Mesendoderm (in vitro differentiated cells): ENCODE results near the gene IMP3.

ENCODE experiments used
- DNase-seq: peaks from one replicate; pipeline ENCODE4 v3.0.0; 2013
- H2AK5ac ChIP-seq: 2 replicates; pipeline ENCODE4 v1.6.1; 2013; ENCODE audit warnings: low read length, inconsistent platforms
- H2BK120ac ChIP-seq: 2 replicates; pipeline ENCODE4 v1.6.1; 2013; ENCODE audit warnings: low read depth, mild to moderate bottlenecking, low read length, moderate library complexity, mixed read lengths
- H2BK15ac ChIP-seq: replicated peaks from 2 replicates; pipeline ENCODE4 v1.6.1; 2013; ENCODE audit warnings: low read depth, mild to moderate bottlenecking, moderate library complexity
- H2BK5ac ChIP-seq: 2 replicates; pipeline ENCODE4 v1.6.1; 2013; ENCODE audit warnings: low read length, inconsistent platforms
- H3K18ac ChIP-seq: 2 replicates; pipeline ENCODE4 v1.6.1; 2013; ENCODE audit warnings: mild to moderate bottlenecking, low read length, mixed read lengths
- H3K23ac ChIP-seq: one replicate; pipeline ENCODE4 v1.6.1; 2013; ENCODE audit warnings: low read length
- H3K27ac ChIP-seq: 2 replicates; pipeline ENCODE4 v1.5.1; 2013; ENCODE audit warnings: low read depth, mild to moderate bottlenecking, inconsistent platforms, low read length, moderate library complexity
- H3K27me3 ChIP-seq: 2 replicates; pipeline ENCODE4 v1.6.1; 2013; ENCODE audit warnings: low read length, control low read depth, mild to moderate bottlenecking, inconsistent platforms; ENCODE audit not compliant: insufficient read depth, poor library complexity
- H3K36me3 ChIP-seq: 2 replicates; pipeline ENCODE4 v1.6.1; 2013; ENCODE audit warnings: low read length, inconsistent platforms; ENCODE audit not compliant: control insufficient read depth, insufficient read depth
- H3K4ac ChIP-seq: one replicate; pipeline ENCODE4 v1.6.1; 2013; ENCODE audit warnings: low read depth, mild to moderate bottlenecking, low read length, moderate library complexity
- H3K4me1 ChIP-seq: 2 replicates; pipeline ENCODE4 v1.6.1; 2013; ENCODE audit warnings: low read depth, low read length, inconsistent platforms; ENCODE audit not compliant: control insufficient read depth
- H3K4me2 ChIP-seq: 2 replicates; pipeline ENCODE4 v1.6.1; 2013; ENCODE audit warnings: low read length
- H3K4me3 ChIP-seq: 2 replicates; pipeline ENCODE4 v1.5.1; 2013; ENCODE audit warnings: mild to moderate bottlenecking, low read length
- H3K56ac ChIP-seq: one replicate; pipeline ENCODE4 v1.6.1; 2013; ENCODE audit warnings: low read length
- H3K79me1 ChIP-seq: 2 replicates; pipeline ENCODE4 v1.6.1; 2013; ENCODE audit warnings: low read length, inconsistent platforms
- H3K79me2 ChIP-seq: 2 replicates; pipeline ENCODE4 v1.6.1; 2013; ENCODE audit warnings: mild to moderate bottlenecking, low read length; ENCODE audit not compliant: control insufficient read depth, insufficient read depth
- H3K9ac ChIP-seq: 2 replicates; pipeline ENCODE4 v1.6.1; 2013; ENCODE audit warnings: low read length, inconsistent platforms
- H4K5ac ChIP-seq: one replicate; pipeline ENCODE4 v1.6.1; 2013; ENCODE audit warnings: low read length
- H4K8ac ChIP-seq: one replicate; pipeline ENCODE4 v1.6.1; 2013; ENCODE audit warnings: low read depth, mild to moderate bottlenecking, control low read depth, low read length, moderate library complexity
- WGBS: extraction: QIAGEN DNeasy Blood & Tissue Kit; methylation state at CpG from one replicate; pipeline ENCODE4 v1.1.7; 2013; ENCODE audit warnings: low lambda C conversion rate, missing lambda C conversion rate; ENCODE audit not compliant: insufficient coverage; ENCODE audit errors: extremely low coverage; 5-methylcytosine and 5-hydroxymethylcytosine counted together

IMP3 gene

GRCh38 chr15:75674366-75674765 is 34.3 kb upstream of the IMP3 start:
- H3K27ac ChIP-seq = no peak overlapping the region
- no peaks in the 10 kb centered on the region for H3K79me2 ChIP-seq
- H2BK15ac ChIP-seq = no peak overlapping the region

GRCh38 chr15:75673426-75674235 is 33.6 kb upstream of the IMP3 start:
- Histone ChIP-seq H2BK5ac (no peak overlapping the region), H3K27ac (no peak overlapping the region)
- no CpG with 5 or more reads among the region's 10 CpGs for WGBS

More at GRCh38 chr15:75674366-75674765, 34.3 kb upstream of the IMP3 start:
- no peak overlapping the region for H3K9ac ChIP-seq
- no peaks in the 10 kb centered on the region for H3K79me1 ChIP-seq
- no CpG with 5 or more reads among the region's 8 CpGs for WGBS
- H4K5ac ChIP-seq = no peak overlapping the region
- no peak overlapping the region for H3K4me2 ChIP-seq
- H2AK5ac ChIP-seq = no peak overlapping the region
- no peak overlapping the region for H2BK5ac ChIP-seq
- peaks cover 13% of the 10 kb centered on the region for H3K4me1 ChIP-seq
- H3K27me3 ChIP-seq = no peaks in the 10 kb centered on the region
- H3K56ac ChIP-seq = no peak overlapping the region
- DNase-seq = no peak
- H4K8ac ChIP-seq = no peak overlapping the region
- H2BK120ac ChIP-seq = no peak overlapping the region
- no peak overlapping the region for H3K4me3 ChIP-seq
- H3K36me3 ChIP-seq = no peaks in the 10 kb centered on the region
- H3K23ac ChIP-seq = no peak overlapping the region
- H3K4ac ChIP-seq = no peak overlapping the region
- H3K18ac ChIP-seq = no peak overlapping the region

GRCh38 chr15:75672646-75673425 is 32.8 kb upstream of the IMP3 start:
- Histone ChIP-seq H3K27ac (no peak overlapping the region), H3K4me2 (no peak overlapping the region), H3K4ac (no peak overlapping the region), H3K9ac (peak overlapping the region; percentile 15), H2BK5ac (no peak overlapping the region), H3K56ac (peak overlapping the region; percentile 47), H3K36me3 (no peaks in the 10 kb centered on the region), H2BK15ac (no peak overlapping the region), H3K23ac (no peak overlapping the region), H2AK5ac (no peak overlapping the region), H3K79me2 (no peaks in the 10 kb centered on the region), H3K79me1 (no peaks in the 10 kb centered on the region), H3K4me3 (no peak overlapping the region), H2BK120ac (no peak overlapping the region), H3K4me1 (peaks cover 13% of the 10 kb centered on the region), H4K5ac (no peak overlapping the region), H4K8ac (no peak overlapping the region), H3K18ac (no peak overlapping the region), H3K27me3 (no peaks in the 10 kb centered on the region)
- peak; percentile 69 for DNase-seq
- no CpG with 5 or more reads among the region's 14 CpGs for WGBS

More at GRCh38 chr15:75673426-75674235, 33.6 kb upstream of the IMP3 start:
- H3K18ac ChIP-seq = no peak overlapping the region
- peaks cover 13% of the 10 kb centered on the region for H3K4me1 ChIP-seq
- no peaks in the 10 kb centered on the region for H3K79me2 ChIP-seq
- H3K4ac ChIP-seq = no peak overlapping the region
- H3K27me3 ChIP-seq = no peaks in the 10 kb centered on the region
- no peak overlapping the region for H3K4me2 ChIP-seq
- peak overlapping the region; percentile 15 for H3K9ac ChIP-seq
- H2BK120ac ChIP-seq = no peak overlapping the region
- DNase-seq = no peak
- H2AK5ac ChIP-seq = no peak overlapping the region
- no peak overlapping the region for H2BK15ac ChIP-seq
- no peaks in the 10 kb centered on the region for H3K79me1 ChIP-seq
- no peak overlapping the region for H3K23ac ChIP-seq
- no peak overlapping the region for H4K5ac ChIP-seq
- H3K4me3 ChIP-seq = no peak overlapping the region
- H3K56ac ChIP-seq = peak overlapping the region; percentile 47
- no peak overlapping the region for H4K8ac ChIP-seq
- H3K36me3 ChIP-seq = no peaks in the 10 kb centered on the region

GRCh38 chr15:75671730-75672602 is 31.9 kb upstream of the IMP3 start:
- Histone ChIP-seq H3K4me1 (peaks cover 13% of the 10 kb centered on the region), H3K9ac (no peak overlapping the region), H3K4me3 (no peak overlapping the region), H4K5ac (no peak overlapping the region), H3K27me3 (no peaks in the 10 kb centered on the region), H3K36me3 (no peaks in the 10 kb centered on the region), H3K27ac (no peak overlapping the region), H4K8ac (no peak overlapping the region), H2BK120ac (no peak overlapping the region), H3K23ac (no peak overlapping the region), H3K79me2 (no peaks in the 10 kb centered on the region), H3K4ac (no peak overlapping the region), H2AK5ac (no peak overlapping the region), H2BK15ac (no peak overlapping the region), H2BK5ac (no peak overlapping the region), H3K56ac (no peak overlapping the region), H3K79me1 (no peaks in the 10 kb centered on the region), H3K4me2 (no peak overlapping the region), H3K18ac (no peak overlapping the region)
- no peak for DNase-seq
- WGBS = no CpG with 5 or more reads among the region's 11 CpGs

- no peak overlapping the region for H3K23ac ChIP-seq
- no peak overlapping the region for H2BK15ac ChIP-seq
- no peak overlapping the region for H4K5ac ChIP-seq
- no peaks in the 10 kb centered on the region for H3K79me2 ChIP-seq
- no peak overlapping the region for H3K27ac ChIP-seq
- H2BK5ac ChIP-seq = no peak overlapping the region
- H3K36me3 ChIP-seq = no peaks in the 10 kb centered on the region
- no peak overlapping the region for H4K8ac ChIP-seq
- H3K9ac ChIP-seq = no peak overlapping the region
- H3K56ac ChIP-seq = no peak overlapping the region
- no peaks in the 10 kb centered on the region for H3K27me3 ChIP-seq
- no peaks in the 10 kb centered on the region for H3K79me1 ChIP-seq
- no CpG with 5 or more reads among the region's 6 CpGs for WGBS
- no peak overlapping the region for H3K4ac ChIP-seq
- no peak overlapping the region for H2AK5ac ChIP-seq
- no peak overlapping the region for H3K4me3 ChIP-seq
- H3K4me1 ChIP-seq = peaks cover 13% of the 10 kb centered on the region
- H2BK120ac ChIP-seq = no peak overlapping the region
- no peak overlapping the region for H3K4me2 ChIP-seq
- H3K18ac ChIP-seq = no peak overlapping the region
- no peak for DNase-seq
Measured at GRCh38 chr15:75669879-75670212, 29.8 kb upstream of the IMP3 start.
